ENCODE measurements around the gene TMEM119. TPM values are rescaled to one million over a fixed set of nuclear protein-coding genes. Genes with fewer than 3 reads are reported as not detected.

The TMEM119 gene
- total and polyA plus RNA-seq, 2 of the 13 experiments (the other 11 are each of a cell fraction or from before 2014, with no cell fraction given), result not detected

DNA sequence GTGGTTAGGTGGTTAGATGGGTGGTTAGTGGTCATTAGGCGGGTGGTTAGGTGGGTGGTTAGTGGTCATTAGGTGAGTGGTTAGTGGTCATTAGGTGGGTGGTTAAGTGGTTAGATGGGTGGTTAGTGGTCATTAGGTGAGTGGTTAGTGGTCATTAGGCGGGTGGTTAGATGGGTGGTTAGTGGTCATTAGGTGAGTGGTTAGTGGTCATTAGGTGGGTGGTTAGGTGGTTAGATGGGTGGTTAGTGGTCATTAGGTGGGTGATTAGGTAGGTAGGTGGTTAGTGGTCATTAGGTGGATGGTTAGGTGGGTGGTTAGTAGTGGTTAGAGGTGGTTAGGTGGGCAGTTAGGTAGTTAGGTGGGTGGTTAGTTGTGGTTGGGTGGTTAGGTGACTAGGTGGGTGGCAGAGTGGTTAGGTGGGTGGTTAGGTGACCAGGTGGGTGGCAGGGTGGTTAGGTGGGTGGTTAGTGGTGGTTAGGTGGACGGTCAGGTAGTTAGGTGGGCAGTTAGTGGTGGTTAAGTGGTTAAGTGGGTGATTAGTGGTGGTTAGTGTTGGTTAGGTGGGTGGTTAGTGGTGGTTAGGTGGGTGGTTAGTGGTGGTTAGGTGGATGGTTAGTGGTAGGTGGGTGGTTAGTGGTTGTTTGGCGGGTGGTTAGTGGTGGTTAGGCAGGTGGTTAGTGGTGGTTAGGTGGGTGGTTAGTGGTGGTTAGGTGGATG lies 8.0 kb upstream of the TMEM119 start (continued):
- TF ChIP-seq ZNF83 (CRISPR knock-in tag; IDR thresholded peaks at IDR 0.05; ENCODE audit: borderline replicate concordance) (no peak), ZSCAN29 (CRISPR knock-in tag; conservative IDR thresholded peaks at IDR 0.05) (no peak), CHD2 (IDR thresholded peaks at IDR 0.05; ENCODE audit: low read depth, low read length) (no peak), SP2 (CRISPR knock-in tag; IDR thresholded peaks at IDR 0.05) (no peak)
- TF ChIP-seq, protein P1, sequence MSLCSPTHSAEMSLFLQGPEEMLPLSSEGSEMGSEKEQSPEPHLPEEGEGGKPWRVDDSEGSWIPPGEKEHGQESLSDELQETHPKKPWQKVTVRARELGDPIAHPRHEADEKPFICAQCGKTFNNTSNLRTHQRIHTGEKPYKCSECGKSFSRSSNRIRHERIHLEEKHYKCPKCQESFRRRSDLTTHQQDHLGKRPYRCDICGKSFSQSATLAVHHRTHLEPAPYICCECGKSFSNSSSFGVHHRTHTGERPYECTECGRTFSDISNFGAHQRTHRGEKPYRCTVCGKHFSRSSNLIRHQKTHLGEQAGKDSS (CRISPR knock-in tag; IDR thresholded peaks at IDR 0.05; ENCODE audit: borderline replicate concordance, low read depth), result no peak

DNA sequence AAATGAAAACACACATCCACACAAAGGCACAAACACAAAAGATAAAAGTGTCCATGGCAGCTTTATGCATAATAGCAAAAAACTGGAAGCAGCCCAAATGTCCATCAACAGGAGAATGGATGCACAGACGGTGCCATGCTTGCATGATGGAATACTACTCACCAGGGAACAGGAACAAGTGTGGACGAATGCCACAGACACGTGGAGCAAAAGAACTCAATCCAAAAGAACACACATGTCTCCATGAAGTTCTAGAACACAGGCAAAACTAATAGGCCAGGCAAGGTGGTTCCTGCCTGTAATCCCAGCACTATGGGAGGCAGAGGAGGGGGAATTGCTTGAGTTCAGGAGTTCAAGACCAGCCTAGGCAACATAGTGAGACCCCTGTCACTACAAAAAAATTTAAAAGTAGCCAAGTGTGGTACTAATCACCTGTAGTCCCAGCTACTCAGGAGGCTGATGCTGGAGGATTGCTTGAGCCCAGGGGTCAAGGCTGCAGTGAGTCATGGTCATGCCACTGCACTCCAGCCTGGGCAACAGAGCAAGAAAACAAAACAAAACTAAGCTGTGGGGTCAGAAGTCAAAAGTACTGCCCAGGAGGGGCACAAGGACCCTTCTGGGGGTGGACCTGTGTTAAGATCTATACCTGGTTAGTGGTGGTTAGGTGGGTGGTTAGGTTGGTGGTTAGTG lies 7.3 kb upstream of the TMEM119 start:
- FAIRE-seq, result no peak
- no peak overlapping the region for H3K4me2 ChIP-seq (ENCODE audit: low read depth, low read length)
- H3K9ac ChIP-seq (ENCODE audit: insufficient read depth, low read depth, low read length), result no peak overlapping the region
- peak; percentile 23 for DNase-seq (ENCODE audit: low spot score)
- no peak overlapping the region for H3K27ac ChIP-seq (ENCODE audit: extremely low read length, insufficient read depth, low read length)
- CTCF ChIA-PET (ENCODE audit: low intra/inter-chr PET ratio, low total read pairs), result no interaction called here
- peaks cover 12% of the 10 kb centered on the region for H3K4me1 ChIP-seq (ENCODE audit: insufficient read depth, low read length)
- H4K20me1 ChIP-seq (ENCODE audit: insufficient read depth, low read length), result no peaks in the 10 kb centered on the region
- WGBS (ENCODE audit: low lambda C conversion rate), result 49% methylated on average over 3 of the region's 3 CpGs
- H2AFZ ChIP-seq (ENCODE audit: low read length), result no peak overlapping the region
- intact Hi-C loops (cut with micrococcal nuclease; ENCODE audit: unreplicated experiment) (no loop called here), in situ Hi-C loops (cut with HindIII; ENCODE audit: extremely low pct_ligation_motif_present, low pct_unique_long_range_greater_than_20kb) (no loop called here)
- no peaks in the 10 kb centered on the region for H3K79me2 ChIP-seq (ENCODE audit: insufficient read depth, low read length)
- no peaks in the 10 kb centered on the region for H3K9me3 ChIP-seq (ENCODE audit: low read length)
- peaks cover 3 to 13% of the 10 kb centered on the region in 2 experiments; a peak in 2 of 5 replicates for H3K27me3 ChIP-seq (ENCODE audit: control insufficient read depth in 1 of 2, insufficient read depth in 2 of 2, low read length in 2 of 2)
- H3K36me3 ChIP-seq (replicated peaks in 1 of 2; ENCODE audit: control insufficient read depth in 1 of 2, insufficient read depth in 2 of 2, low read length in 2 of 2), result no peaks in the 10 kb centered on the region
- POLR2A ChIA-PET, result no interaction called here
- BruUV-seq (replicated peaks), result no TSS peak
- peak; percentile 12 for ATAC-seq
- H3K4me3 ChIP-seq (replicated peaks in 1 of 3; ENCODE audit: insufficient read depth in 1 of 3, low read depth in 2 of 3, low read length in 3 of 3), result no peak overlapping the region
- TF ChIP-seq FOXP1 (IDR thresholded peaks at IDR 0.05) (no peak), FOXP1 (CRISPR knock-in tag; IDR thresholded peaks at IDR 0.05) (peak; percentile 25; the same call in 1 of the 2 replicates), NR2F1 (CRISPR knock-in tag; IDR thresholded peaks at IDR 0.05) (peak; percentile 82 to 97), FOSL2 (CRISPR knock-in tag; IDR thresholded peaks at IDR 0.05) (peak; percentile 85), SNAI1 (CRISPR knock-in tag; IDR thresholded peaks at IDR 0.05; ENCODE audit: borderline replicate concordance) (no peak), ZNF354B (CRISPR knock-in tag; IDR thresholded peaks at IDR 0.05) (no peak), HNF4A (CRISPR knock-in tag; IDR thresholded peaks at IDR 0.05) (peak; percentile 33; the same call in 1 of the 2 replicates), HNRNPL (IDR thresholded peaks at IDR 0.05; ENCODE audit: low read depth, low read length) (no peak), NR2F6 (IDR thresholded peaks at IDR 0.05) (peak; percentile 61), NR2F6 (CRISPR knock-in tag; IDR thresholded peaks at IDR 0.05) (peak; percentile 73), PHB2 (IDR thresholded peaks at IDR 0.05; ENCODE audit: partially characterized antibody) (no peak), RARA (CRISPR knock-in tag; IDR thresholded peaks at IDR 0.05) (peak; percentile 58), RFX1 (IDR thresholded peaks at IDR 0.05) (peak; percentile 49; the same call in 1 of the 2 replicates), NCOR1 (IDR thresholded peaks at IDR 0.05; ENCODE audit: borderline replicate concordance, low read length) (peak; percentile 29; the same call in 1 of the 2 replicates)
- TF ChIP-seq, protein P2, sequence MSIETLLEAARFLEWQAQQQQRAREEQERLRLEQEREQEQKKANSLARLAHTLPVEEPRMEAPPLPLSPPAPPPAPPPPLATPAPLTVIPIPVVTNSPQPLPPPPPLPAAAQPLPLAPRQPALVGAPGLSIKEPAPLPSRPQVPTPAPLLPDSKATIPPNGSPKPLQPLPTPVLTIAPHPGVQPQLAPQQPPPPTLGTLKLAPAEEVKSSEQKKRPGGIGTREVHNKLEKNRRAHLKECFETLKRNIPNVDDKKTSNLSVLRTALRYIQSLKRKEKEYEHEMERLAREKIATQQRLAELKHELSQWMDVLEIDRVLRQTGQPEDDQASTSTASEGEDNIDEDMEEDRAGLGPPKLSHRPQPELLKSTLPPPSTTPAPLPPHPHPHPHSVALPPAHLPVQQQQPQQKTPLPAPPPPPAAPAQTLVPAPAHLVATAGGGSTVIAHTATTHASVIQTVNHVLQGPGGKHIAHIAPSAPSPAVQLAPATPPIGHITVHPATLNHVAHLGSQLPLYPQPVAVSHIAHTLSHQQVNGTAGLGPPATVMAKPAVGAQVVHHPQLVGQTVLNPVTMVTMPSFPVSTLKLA (IDR thresholded peaks at IDR 0.05), result 0 out of 2 replicates have a peak, but pooled peaks have one; percentile 10
- TF ChIP-seq, protein P3, sequence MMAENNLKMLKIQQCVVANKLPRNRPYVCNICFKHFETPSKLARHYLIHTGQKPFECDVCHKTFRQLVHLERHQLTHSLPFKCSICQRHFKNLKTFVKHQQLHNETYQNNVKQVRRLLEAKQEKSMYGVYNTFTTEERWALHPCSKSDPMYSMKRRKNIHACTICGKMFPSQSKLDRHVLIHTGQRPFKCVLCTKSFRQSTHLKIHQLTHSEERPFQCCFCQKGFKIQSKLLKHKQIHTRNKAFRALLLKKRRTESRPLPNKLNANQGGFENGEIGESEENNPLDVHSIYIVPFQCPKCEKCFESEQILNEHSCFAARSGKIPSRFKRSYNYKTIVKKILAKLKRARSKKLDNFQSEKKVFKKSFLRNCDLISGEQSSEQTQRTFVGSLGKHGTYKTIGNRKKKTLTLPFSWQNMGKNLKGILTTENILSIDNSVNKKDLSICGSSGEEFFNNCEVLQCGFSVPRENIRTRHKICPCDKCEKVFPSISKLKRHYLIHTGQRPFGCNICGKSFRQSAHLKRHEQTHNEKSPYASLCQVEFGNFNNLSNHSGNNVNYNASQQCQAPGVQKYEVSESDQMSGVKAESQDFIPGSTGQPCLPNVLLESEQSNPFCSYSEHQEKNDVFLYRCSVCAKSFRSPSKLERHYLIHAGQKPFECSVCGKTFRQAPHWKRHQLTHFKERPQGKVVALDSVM (CRISPR knock-in tag; IDR thresholded peaks at IDR 0.05), result no peak
